HG03457 (cell line): Measurements from ENCODE around the gene PIGB.
"Not testable (repeated sequence)": the region's sequence is repeated elsewhere in the genome, so short reads cannot be mapped to it uniquely, and the experiment has no call there.

ENCODE experiments used
- ATAC-seq: cut with Tn5 transposase; IDR thresholded peaks from one replicate; pipeline ENCODE4 v1.9.1; 2021; ENCODE audit warnings: moderate number of reproducible peaks; ENCODE audit not compliant: unreplicated experiment

Gene PIGB

GRCh38 chr15:55372701-55373440 is 53.8 kb downstream of the PIGB start:
- ATAC-seq: no peak

- no peak for ATAC-seq
These were observed 60.1 kb downstream of the PIGB start for GRCh38 chr15:55379095-55379494.

GRCh38 chr15:55381595-55381994 is 62.6 kb downstream of the PIGB start:
- ATAC-seq: no peak

- ATAC-seq: no peak
These were observed 64.7 kb downstream of the PIGB start for GRCh38 chr15:55383687-55384086.

- ATAC-seq: no peak
These were observed 68.0 kb downstream of the PIGB start for GRCh38 chr15:55387027-55387426.

- ATAC-seq: no peak
These were observed 70.2 kb downstream of the PIGB start for GRCh38 chr15:55389264-55389607.

GRCh38 chr15:55394694-55395093 is 75.7 kb downstream of the PIGB start:
- no peak for ATAC-seq

- ATAC-seq: no peak
These were observed 79.2 kb downstream of the PIGB start for GRCh38 chr15:55398243-55398642.

GRCh38 chr15:55400050-55400449 is 81.0 kb downstream of the PIGB start:
- not testable (repeated sequence) for ATAC-seq

GRCh38 chr15:55401786-55402246 is 82.8 kb downstream of the PIGB start:
- no peak for ATAC-seq

GRCh38 chr15:55402707-55403106 is 83.7 kb downstream of the PIGB start:
- no peak for ATAC-seq

GRCh38 chr15:55403531-55403930 is 84.5 kb downstream of the PIGB start:
- ATAC-seq: no peak
